ENCODE results near the gene SLCO2B1.

SLCO2B1 gene

DNA sequence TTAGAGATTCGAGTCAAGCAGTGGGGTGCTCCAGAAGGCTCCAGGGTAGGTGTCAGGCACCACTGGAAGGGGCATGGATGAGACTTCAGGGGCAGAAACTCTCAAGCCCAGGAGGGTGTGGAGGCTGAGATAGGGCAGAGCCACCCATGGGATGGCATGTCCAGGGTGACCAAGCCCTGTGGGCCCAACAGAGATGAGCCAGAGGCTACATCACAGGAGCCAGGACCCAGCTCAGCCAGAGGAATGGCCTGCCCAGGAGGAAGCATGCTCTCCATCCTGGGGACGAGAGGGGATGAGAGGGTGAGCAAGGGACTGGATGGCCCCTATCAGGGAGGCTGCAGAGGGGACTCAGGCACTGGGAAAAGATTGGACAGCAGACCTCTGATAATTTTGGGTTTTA, 42.8 kb downstream of the SLCO2B1 start:
- DNase-seq (ENCODE audit: low spot score): no peak

DNA sequence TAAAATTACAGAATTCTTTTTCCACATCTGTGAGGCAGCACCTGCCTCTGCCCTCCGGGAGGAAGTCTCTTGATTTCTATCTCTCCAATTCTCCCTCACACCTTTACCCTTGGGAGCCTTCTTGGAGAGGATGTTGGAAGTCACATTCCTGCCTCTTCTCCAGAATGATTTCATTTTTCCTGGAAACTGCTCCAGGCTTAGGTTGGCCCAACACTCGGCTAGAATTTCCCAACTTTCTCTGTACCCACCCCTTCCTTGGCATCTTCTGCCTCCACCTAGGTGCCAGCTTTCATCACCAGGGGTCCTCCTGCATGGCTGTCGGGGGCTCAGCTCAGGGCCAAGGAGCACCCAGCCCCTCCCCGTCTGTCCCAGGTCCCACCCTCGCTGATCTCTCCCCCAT, 43.2 kb downstream of the SLCO2B1 start:
- no peak for DNase-seq (ENCODE audit: low spot score)

DNA sequence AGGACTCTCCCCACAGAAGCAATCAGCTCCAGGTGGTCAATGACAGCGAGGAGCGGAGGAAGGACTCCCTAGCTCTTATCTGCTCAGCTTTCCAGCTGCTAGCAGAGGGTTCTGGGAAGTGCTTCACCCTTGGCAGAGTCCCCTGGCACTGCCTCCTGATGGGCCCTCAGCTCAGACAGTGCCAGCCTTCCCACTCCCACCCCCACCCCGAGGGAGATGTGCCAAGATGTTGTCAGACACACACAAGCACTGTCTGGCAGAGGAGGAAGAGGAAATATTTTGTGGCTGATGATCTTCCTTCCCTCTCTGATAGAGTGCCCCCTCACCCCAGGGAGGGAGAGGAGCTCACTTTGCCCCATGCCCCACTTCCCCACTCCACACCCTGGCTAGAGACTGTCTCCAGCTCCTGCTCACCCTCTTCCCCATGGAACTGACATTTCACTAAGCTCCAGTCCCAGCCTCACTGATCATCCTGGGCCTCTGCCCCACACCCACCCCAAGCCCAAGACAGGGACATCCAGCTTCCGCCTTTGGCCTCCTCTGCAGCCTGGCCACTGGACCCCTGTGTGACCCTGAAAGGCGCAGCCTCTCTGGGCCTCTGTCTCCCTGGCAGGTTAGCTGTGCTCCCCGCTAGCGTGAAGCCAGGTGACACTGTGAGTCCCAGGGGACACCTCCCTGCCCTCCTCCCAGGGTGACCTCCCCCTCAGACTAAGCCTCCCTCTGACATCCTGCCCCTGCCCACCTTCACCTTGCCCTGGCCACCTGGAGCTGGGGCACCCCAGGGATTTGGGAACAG, 44.5 kb downstream of the SLCO2B1 start:
- DNase-seq (ENCODE audit: low spot score): peak; percentile 69

DNA sequence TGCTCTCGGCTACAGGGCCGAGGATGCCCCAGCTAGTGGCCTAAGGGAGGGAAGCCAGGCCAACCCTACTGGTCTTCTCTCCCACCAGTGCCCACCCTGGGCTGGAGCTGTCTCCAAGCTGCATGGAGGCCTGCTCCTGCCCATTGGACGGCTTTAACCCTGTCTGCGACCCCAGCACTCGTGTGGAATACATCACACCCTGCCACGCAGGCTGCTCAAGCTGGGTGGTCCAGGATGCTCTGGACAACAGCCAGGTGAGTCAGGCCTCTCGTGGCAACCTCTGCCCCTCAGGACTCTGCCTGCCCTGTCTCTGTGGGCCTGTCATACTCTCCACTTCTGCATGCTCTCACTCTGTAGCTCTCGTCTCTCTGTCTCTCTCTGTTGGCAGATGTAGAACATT, 45.5 kb downstream of the SLCO2B1 start:
- no peak for DNase-seq (ENCODE audit: low spot score)

GRCh38 chr11:75197512-75198277, 46.8 kb downstream of the SLCO2B1 start:
- DNase-seq (ENCODE audit: low spot score): no peak

- DNase-seq (ENCODE audit: low spot score): no peak
Measured at GRCh38 chr11:75198278-75198973, 47.5 kb downstream of the SLCO2B1 start.

GRCh38 chr11:75199412-75199955, 48.6 kb downstream of the SLCO2B1 start:
- DNase-seq (ENCODE audit: low spot score): no peak

- no peak for DNase-seq (ENCODE audit: low spot score)
Measured at GRCh38 chr11:75200051-75200450, 49.1 kb downstream of the SLCO2B1 start.

DNA sequence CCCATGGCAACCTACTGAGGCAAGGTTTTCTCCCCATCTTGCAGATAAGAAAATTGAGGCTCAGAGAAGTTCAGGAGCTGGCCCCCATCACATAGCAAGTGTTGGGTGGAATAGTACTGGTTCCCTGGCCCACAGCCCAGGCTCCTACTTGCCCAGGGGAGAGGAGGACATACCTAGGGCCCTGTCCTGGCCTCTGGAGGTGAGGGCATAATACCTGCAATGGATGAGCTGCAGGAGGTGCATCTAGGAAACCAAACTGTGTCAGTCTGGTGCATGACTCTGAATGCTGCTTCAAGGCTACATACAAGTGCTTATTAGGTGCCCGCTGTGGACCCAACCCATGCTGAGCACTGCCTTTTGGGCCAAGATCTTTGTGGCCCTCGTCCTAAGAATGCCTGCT, 49.6 kb downstream of the SLCO2B1 start:
- DNase-seq (ENCODE audit: low spot score): no peak

GRCh38 chr11:75201771-75202170, 50.9 kb downstream of the SLCO2B1 start:
- DNase-seq (ENCODE audit: low spot score): no peak

GRCh38 chr11:75202195-75202594, 51.3 kb downstream of the SLCO2B1 start:
- no peak for DNase-seq (ENCODE audit: low spot score)

DNA sequence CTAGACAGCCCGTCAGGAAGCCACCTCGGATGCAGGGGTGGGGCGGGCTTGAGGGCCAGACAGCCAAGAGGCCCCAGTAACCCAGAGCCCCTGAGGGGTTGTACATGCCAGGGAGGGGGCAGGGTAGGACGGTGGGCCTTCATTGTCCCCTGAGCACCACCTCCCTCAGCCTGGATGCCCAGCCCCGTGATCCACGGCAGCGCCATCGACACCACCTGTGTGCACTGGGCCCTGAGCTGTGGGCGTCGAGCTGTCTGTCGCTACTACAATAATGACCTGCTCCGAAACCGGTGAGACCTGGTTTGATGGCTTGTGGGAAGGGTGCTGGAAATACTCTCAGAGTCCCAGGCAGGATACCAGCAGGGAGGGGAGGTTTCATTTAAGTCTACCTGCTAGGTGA, 52.2 kb downstream of the SLCO2B1 start:
- no peak for DNase-seq (ENCODE audit: low spot score)

- DNase-seq (ENCODE audit: low spot score): no peak
Measured at GRCh38 chr11:75203641-75204011, 52.7 kb downstream of the SLCO2B1 start.

DNA sequence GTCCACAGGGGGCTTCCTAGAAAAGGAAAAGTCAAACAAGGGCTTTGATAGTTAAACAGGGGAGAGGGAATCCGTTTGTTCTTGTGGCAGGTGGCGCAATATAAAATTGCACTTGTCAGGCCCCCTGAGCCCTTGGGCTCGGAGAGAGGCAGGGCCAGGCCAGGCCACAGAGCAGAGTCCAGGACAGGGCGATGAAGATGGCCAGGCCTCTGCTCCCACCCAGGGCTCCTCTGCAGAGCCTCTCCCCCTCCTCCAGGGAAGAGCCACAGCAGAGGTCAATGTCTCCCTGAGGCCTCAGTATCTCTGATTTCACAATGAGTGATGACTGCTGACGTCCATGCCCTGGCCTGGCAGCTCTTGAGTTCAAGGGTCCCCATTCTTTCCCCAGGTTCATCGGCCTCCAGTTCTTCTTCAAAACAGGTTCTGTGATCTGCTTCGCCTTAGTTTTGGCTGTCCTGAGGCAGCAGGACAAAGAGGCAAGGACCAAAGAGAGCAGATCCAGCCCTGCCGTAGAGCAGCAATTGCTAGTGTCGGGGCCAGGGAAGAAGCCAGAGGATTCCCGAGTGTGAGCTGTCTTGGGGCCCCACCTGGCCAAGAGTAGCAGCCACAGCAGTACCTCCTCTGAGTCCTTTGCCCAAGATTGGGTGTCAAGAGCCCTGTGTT, 53.2 kb downstream of the SLCO2B1 start:
- DNase-seq (ENCODE audit: low spot score): no peak

GRCh38 chr11:75204685-75205563, 54.0 kb downstream of the SLCO2B1 start:
- DNase-seq (ENCODE audit: low spot score): peak; percentile 50

DNA sequence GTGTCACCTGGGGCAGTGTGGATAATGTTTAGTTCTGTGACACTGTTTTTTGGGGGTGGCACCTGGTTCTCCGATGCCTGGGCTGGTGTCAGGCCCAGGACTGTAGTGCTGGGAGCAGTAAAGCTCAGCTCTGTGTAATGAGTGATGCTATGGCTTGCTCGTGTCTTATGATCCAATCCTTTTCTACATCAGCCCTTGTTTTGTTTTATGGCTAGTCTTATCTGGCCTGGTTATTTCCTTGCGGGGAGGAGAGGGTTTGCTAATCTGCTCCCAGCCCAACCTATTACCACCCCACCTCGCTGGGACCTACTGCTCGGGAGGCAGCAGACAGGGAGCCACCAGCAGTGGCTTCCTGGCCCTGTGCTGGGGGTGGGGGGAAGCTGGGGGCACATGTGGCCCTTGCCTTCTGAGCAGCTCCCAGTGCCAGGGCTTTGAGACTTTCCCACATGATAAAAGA, 54.7 kb downstream of the SLCO2B1 start:
- no peak for DNase-seq (ENCODE audit: low spot score)

GRCh38 chr11:75208446-75208845, 57.5 kb downstream of the SLCO2B1 start:
- no peak for DNase-seq (ENCODE audit: low spot score)

DNA sequence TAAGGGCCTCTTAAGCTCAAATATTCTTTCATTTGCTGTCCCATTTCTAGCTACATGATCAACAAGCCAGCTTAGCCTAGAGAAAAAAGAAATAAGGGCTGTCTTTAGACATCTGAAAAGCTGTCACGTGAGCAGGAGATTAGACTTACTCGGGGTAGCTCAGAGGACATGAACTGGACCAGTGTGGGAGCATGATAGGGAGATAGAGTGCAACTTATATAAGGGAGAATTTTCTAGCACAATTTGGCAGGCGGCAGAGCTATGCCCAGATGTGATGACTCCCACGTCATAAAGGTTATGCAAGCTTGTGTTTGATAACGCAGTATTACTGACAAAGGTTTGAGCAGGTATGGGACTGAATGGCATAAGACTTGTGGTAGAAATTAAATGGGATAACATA, 61.5 kb downstream of the SLCO2B1 start:
- DNase-seq (ENCODE audit: low spot score): peak; percentile 37

GRCh38 chr11:75214411-75214821, 63.5 kb downstream of the SLCO2B1 start:
- peak; percentile 15 for DNase-seq (ENCODE audit: low spot score)

DNA sequence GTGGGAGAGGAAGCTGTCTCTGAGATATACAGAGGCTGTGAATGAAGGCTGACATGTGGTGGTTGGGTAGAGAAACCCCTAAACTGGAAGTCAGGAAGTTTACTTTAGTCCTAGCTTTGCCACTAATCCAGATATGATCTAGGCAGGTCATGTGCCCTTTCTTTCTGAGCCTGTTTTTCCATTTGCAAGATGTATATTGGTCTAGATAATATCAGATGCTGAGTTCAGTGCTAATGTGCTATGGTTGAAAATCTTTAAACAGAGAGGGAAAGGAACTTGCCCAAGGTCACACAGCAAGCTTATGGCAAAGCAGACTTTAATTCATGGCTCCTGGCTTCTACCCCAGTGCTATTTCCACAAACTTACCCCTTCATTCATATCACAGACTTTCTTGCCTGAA, 63.9 kb downstream of the SLCO2B1 start:
- DNase-seq (ENCODE audit: low spot score): no peak

DNA sequence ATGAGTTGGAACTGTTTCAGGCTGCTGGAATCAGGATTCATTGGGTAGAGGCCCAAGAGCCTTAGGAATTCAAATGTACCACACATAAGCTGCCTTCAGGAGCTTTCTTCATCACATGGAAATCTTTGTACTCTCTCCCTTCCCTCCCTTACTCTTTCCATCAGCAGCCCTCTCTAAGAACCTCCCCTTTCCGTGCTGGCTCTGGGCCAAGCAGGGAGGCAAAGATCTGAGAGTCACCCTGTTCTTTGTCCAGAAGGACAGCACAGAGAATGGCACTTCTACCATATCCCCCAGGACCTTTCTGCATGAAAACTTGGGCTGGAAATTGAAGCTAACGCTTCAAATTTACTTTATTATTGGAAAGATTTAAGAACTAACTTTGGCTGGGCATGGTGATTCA, 69.0 kb downstream of the SLCO2B1 start:
- DNase-seq (ENCODE audit: low spot score): no peak
